Pancreas (tissue), 10 donors: ENCODE results near the gene MAN2A2. TPM values are rescaled to one million over a fixed set of nuclear protein-coding genes. Genes with fewer than 3 reads are reported as not detected.

ENCODE experiments used
- ATAC-seq, 4 donors: fragments of 200-7000 bp; cut with Tn5 transposase; one replicate each; pipeline versions ENCODE4 v1.8.0 to v1.9.1; 2020; ENCODE audit warnings: mild to moderate bottlenecking in 4 of 4, moderate library complexity in 4 of 4
- DNase-seq, 6 donors: peaks; one replicate each; pipeline ENCODE4 v3.0.0-alpha.2; 2020
- FAIRE-seq: peaks from 2 replicates; lab custom pipeline; 2012; peaks lifted over from hg19 to GRCh38; lab: Jason Lieb, UNC
- H3K27ac ChIP-seq, 4 donors: fragments of 200-600 bp; sonication (generic); 1 replicate in 3 of 4; 2 replicates in 1 of 4; pipeline versions ENCODE4 v1.5.0 to v1.8.0; 2020
- H3K27me3 ChIP-seq, 4 donors: fragments of 200-600 bp; one replicate each; pipeline ENCODE4 v1.8.0; 2021
- H3K36me3 ChIP-seq, 3 donors: fragments of 200-600 bp; sonication (generic) in 1 of 3; one replicate each; pipeline versions ENCODE4 v1.5.0 to v1.8.0; 2020 to 2021
- H3K4me1 ChIP-seq, 3 donors: fragments of 200-600 bp; one replicate each; pipeline ENCODE4 v1.8.0; 2021
- H3K4me3 ChIP-seq, 4 donors: fragments of 200-600 bp; sonication (generic) in 2 of 4; one replicate each; pipeline versions ENCODE4 v1.5.0 to v1.8.0; 2020 to 2021
- H3K9me3 ChIP-seq, 4 donors: fragments of 200-600 bp; one replicate each; pipeline ENCODE4 v1.8.0; 2021
- WGBS, 2 donors: extraction: QIAGEN DNeasy Blood & Tissue Kit; methylation state at CpG; one replicate each; pipeline ENCODE4 v1.1.7; 2013; 5-methylcytosine and 5-hydroxymethylcytosine counted together
- intact Hi-C, 3 donors: fragments of 100-400 bp; cut with DNase I; formaldehyde crosslinking; loops; one replicate each; pipeline versions ENCODE4 v1.11.1 to v1.14.2; 2022
- polyA plus RNA-seq, 2 donors: library from polyadenylated mRNA; stranded (reverse); fragments of 200-250 nt; gene quantifications; one replicate each; pipeline ENCODE4 v1.2.3, GENCODE V29; 2013
- total RNA-seq, 6 donors: library from RNA; stranded (reverse); fragmentation: NEBNext Ultra II Directional in 4 of 6; extraction: Animal tissue kit (Norgen Biotek cat#: 25700) in 4 of 6; gene quantifications; one replicate each; pipeline versions ENCODE4 v1.2.1 to v1.2.4, GENCODE V29; 2021 to 2023
- TF ChIP-seq, protein P1 (sequence below), 4 donors: fragments of 200-600 bp; sonication (generic) in 3 of 4; IDR thresholded peaks; one replicate each; pipeline versions ENCODE4 v1.5.0 to v1.8.0; 2021; ENCODE audit warnings: antibody characterized with exemption in 4 of 4
- donor health status: healthy with polysubstance abuse.
- donor health status: DM: no; HTN: no; CAD: no; lungs with moderate emphysema.
- donor health status: DM: no; HTN: no; CAD: no.
- donor health status: control.
- donor health status: control.
- donor health status: Bipolar disorder and iron deficiency.
- donor health status: DM: yes; HTN: yes; CAD: no.
- donor health status: DM: no; HTN: no; CAD: no.
- donor health status: DM: no; HTN: no; CAD: no.
- donor health status: DM: yes; HTN: yes; CAD: no.

MAN2A2 gene
- total and polyA plus RNA-seq, 8 donors: 56.6 to 118 (median 67.7) TPM

DNA sequence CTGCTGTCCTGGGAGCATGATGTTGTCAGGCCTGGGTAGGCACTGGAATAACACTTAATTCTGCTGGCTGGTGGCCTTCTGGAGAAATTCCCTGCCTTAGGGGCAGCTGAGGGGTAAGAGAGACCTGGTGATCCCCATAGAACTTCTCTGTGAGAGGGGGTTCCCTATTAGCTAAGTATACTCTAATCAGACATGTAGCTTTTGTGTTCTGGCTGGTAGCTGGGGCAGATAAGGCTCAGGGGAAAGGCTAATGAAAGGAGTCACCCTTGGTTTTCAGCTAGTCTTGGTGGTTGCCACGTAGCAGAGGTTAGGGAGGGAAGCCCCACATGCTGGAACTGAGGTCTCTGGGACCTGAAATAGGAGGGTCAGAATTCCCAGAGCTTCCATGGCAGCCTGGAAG is 30.2 kb downstream of the MAN2A2 start:
- no peak for ATAC-seq
- no peaks in the 10 kb centered on the region for H3K9me3 ChIP-seq
- intact Hi-C loops: no loop called here
- H3K4me1 ChIP-seq: peaks cover 0 to 32% (median 14%) of the 10 kb centered on the region in 3 donors
- TF ChIP-seq, protein P1, sequence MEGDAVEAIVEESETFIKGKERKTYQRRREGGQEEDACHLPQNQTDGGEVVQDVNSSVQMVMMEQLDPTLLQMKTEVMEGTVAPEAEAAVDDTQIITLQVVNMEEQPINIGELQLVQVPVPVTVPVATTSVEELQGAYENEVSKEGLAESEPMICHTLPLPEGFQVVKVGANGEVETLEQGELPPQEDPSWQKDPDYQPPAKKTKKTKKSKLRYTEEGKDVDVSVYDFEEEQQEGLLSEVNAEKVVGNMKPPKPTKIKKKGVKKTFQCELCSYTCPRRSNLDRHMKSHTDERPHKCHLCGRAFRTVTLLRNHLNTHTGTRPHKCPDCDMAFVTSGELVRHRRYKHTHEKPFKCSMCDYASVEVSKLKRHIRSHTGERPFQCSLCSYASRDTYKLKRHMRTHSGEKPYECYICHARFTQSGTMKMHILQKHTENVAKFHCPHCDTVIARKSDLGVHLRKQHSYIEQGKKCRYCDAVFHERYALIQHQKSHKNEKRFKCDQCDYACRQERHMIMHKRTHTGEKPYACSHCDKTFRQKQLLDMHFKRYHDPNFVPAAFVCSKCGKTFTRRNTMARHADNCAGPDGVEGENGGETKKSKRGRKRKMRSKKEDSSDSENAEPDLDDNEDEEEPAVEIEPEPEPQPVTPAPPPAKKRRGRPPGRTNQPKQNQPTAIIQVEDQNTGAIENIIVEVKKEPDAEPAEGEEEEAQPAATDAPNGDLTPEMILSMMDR (IDR thresholded peaks at IDR 0.05): no peak
- peak in 1 of 6 donors; percentile 7 for DNase-seq
- FAIRE-seq: no peak
- 52 to 67% methylated on average over 1 of the region's 1 CpG for WGBS, 2 donors
- peaks cover 0 to 8% (median 2%) of the 10 kb centered on the region in 3 donors for H3K36me3 ChIP-seq
- no peak overlapping the region for H3K4me3 ChIP-seq
- no peak overlapping the region for H3K27ac ChIP-seq
- no peaks in the 10 kb centered on the region for H3K27me3 ChIP-seq

DNA sequence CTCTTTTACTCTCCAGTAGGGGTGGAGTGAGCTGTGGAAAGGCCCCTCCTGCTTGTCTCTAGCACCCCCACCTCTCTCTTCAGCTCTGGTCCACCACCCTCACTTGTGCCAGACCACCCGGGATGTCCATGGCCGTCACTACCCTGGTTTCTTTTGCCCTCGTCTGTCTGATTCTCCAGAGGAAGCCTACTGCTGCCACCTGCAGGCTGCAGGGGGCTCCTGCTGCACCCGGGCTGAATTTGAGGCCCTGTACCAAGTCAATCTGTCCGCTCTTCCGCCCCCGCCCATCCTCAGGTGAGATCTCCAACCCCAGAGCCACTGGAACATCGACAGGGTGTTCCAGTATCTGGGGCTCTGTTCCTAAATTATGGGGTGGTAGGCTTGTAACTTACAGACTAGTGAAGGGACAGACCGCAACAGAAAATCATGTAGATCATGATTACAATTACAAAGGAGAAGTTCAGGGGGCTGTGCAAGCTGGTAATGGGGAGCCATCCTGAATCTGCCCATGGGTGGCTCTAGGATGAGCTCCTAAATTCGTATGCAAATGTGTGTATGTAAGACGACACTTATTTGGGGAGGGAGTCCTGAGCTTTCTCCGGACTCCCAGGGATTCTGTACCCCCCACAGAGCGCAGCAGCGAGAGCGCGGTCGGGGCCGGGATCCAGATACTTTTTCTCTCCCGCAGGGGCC is 31.3 kb downstream of the MAN2A2 start:
- DNase-seq (peak; percentile 81 to 92 (median 90)), ATAC-seq (peak; percentile 49 to 61 (median 58)), FAIRE-seq (no peak)
- peaks cover 0 to 15% (median 5%) of the 10 kb centered on the region in 3 donors for H3K36me3 ChIP-seq
- no peaks in the 10 kb centered on the region for H3K9me3 ChIP-seq
- peak overlapping the region; percentile 57 to 79 (median 61) for H3K4me3 ChIP-seq
- no peaks in the 10 kb centered on the region for H3K27me3 ChIP-seq
- 1% methylated on average over 19 of the region's 19 CpGs for WGBS, 2 donors
- H3K4me1 ChIP-seq: peaks cover 0 to 24% (median 14%) of the 10 kb centered on the region in 3 donors
- intact Hi-C loops: no loop called here
- TF ChIP-seq, protein P1 (IDR thresholded peaks at IDR 0.05): peak; percentile 78 to 88 (median 86)
- peak overlapping the region; percentile 36 to 71 (median 57) for H3K27ac ChIP-seq

DNA sequence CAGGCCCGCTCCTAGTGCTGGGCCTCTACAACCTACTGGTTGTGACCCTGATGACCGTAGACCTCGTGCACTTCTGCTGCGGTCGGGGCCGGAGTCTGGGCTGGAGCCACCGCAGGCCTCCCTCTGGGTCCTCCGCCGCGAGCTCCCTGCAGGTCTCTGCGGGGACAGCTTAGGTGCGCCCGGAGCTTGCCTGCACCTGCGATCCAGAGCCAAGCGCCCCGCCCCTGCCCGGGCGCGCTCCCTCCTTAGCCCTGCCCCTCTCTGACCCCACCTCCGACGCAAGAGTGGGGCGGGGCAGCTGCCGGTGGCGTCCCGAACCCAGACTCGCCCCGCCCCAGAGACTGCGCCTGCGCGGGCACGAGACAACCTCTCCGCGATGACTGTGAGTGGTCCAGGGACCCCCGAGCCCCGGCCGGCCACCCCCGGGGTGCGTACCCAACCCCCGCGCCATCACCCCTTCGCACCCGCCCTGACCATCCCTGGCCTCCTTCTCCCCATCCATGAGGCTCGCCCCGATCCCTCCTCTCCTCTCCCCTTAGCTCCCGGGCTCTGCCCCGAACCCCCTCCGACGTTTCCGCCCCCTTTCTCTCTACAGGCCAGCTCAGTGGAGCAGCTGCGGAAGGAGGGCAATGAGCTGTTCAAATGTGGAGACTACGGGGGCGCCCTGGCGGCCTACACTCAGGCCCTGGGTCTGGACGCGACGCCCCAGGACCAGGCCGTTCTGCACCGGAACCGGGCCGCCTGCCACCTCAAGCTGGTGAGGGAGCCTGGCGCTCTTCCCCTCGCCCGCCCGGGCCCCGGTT is 32.0 kb downstream of the MAN2A2 start, which contains the start of gene UNC45A:
TSS of gene UNC45A (plus strand) at position 337 of the 803 bp plus-strand sequence. CDS start at position 377, 40 bp downstream.
- TF ChIP-seq, protein P1 (IDR thresholded peaks at IDR 0.05): no peak
- intact Hi-C loops: no loop called here
- FAIRE-seq: no peak

DNA sequence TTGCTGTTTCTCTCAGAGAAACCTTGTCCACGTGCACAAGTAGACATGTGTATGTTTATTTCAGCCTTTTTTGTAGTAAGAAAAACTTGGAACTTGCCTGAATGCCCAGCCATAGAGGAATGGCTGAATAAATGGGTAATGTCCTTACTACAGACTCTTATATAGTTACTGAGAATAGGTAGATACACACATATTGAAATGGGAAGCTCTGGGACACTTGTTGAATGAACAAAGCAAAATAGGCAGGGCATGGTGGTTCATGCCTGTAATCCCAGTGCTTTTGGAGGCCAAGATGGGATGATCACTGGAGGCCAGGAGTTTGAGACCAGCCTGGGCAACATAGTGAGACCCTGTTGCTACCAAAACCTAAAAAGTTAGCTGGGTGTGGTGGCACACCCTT is 33.7 kb downstream of the MAN2A2 start:
- FAIRE-seq (no peak), ATAC-seq (no peak), DNase-seq (no peak)
- no peaks in the 10 kb centered on the region for H3K9me3 ChIP-seq
- H3K27me3 ChIP-seq: no peaks in the 10 kb centered on the region
- H3K4me1 ChIP-seq: peaks cover 0 to 11% (median 4%) of the 10 kb centered on the region in 3 donors
- no peak overlapping the region for H3K4me3 ChIP-seq
- no peak overlapping the region for H3K27ac ChIP-seq
- TF ChIP-seq, protein P1 (IDR thresholded peaks at IDR 0.05): no peak
- H3K36me3 ChIP-seq: peaks cover 0 to 39% (median 21%) of the 10 kb centered on the region in 3 donors
- WGBS, 2 donors: 49 to 56% methylated on average over 1 of the region's 1 CpG
- intact Hi-C loops: no loop called here

More for the DNA sequence above, 32.0 kb downstream of the MAN2A2 start, which contains the start of gene UNC45A:
- Histone ChIP-seq H3K4me1 (peaks cover 0 to 24% (median 14%) of the 10 kb centered on the region in 3 donors), H3K36me3 (peaks cover 0 to 23% (median 11%) of the 10 kb centered on the region in 3 donors), H3K9me3 (no peaks in the 10 kb centered on the region), H3K27ac (peak within 1 kb of the TSS; percentile 36 to 71 (median 57)), H3K27me3 (no peaks in the 10 kb centered on the region), H3K4me3 (peak within 1 kb of the TSS; percentile 57 to 79 (median 61))
- DNase-seq (peak; percentile 93 to 98 (median 96)), ATAC-seq (peak; percentile 77 to 87 (median 82))
- 0 to 1% methylated on average over 53 to 65 of the region's 65 CpGs for WGBS, 2 donors
